ENCODE data around the gene MAP2K7. TPM values are rescaled to one million over a fixed set of nuclear protein-coding genes. Genes with fewer than 3 reads are reported as not detected.
A peak's percentile ranks its signal among the peaks of the same experiment; 100 is the strongest.

The MAP2K7 gene
- 38.6 TPM for total RNA-seq
- long read RNA-seq, partial matches to known transcripts = 32 of 43 reads
- long read RNA-seq, other reads (novel, unspliced or antisense) = 8 of 43 reads

GRCh38 chr19:7903244-7904073 is at the start of gene MAP2K7:
TSS of gene MAP2K7 (plus strand) at chr19:7903877. CDS start at chr19:7903945, 68 bp downstream.
- Histone ChIP-seq H3K4me1 (peaks cover 44% of the 10 kb centered on the region), H3K4me3 (peak within 1 kb of the TSS; percentile 88), H3K27me3 (ENCODE audit: low read depth) (no peaks in the 10 kb centered on the region), H3K27ac (peak within 1 kb of the TSS; percentile 81), H3K9me3 (no peaks in the 10 kb centered on the region), H3K36me3 (peaks cover 9% of the 10 kb centered on the region)
- intact Hi-C loops (cut with DNase I) = no loop called here
- TF ChIP-seq CTCF (IDR thresholded peaks at IDR 0.05) = peak; percentile 64
- DNase-seq (peak; percentile 100), ATAC-seq (peak; percentile 92 to 95)

- no peaks in the 10 kb centered on the region for H3K36me3 ChIP-seq
- ATAC-seq (no peak), DNase-seq (no peak)
- no peak overlapping the region for H3K4me3 ChIP-seq
- no peaks in the 10 kb centered on the region for H3K27me3 ChIP-seq (ENCODE audit: low read depth)
- TF ChIP-seq CTCF (IDR thresholded peaks at IDR 0.05) = no peak
- H3K27ac ChIP-seq = no peak overlapping the region
- H3K9me3 ChIP-seq = no peaks in the 10 kb centered on the region
- intact Hi-C loops (cut with DNase I) = no loop called here
- H3K4me1 ChIP-seq = peaks cover 7% of the 10 kb centered on the region
Measured at GRCh38 chr19:7855426-7856108, 48.1 kb upstream of the MAP2K7 start.

GRCh38 chr19:7856109-7856591 is 47.5 kb upstream of the MAP2K7 start:
- no peak for DNase-seq
- no peak for TF ChIP-seq CTCF (IDR thresholded peaks at IDR 0.05)
- H3K4me1 ChIP-seq = peaks cover 7% of the 10 kb centered on the region
- no peak for ATAC-seq
- peaks cover under 1% of the 10 kb centered on the region for H3K27me3 ChIP-seq (ENCODE audit: low read depth)
- intact Hi-C loops (cut with DNase I) = no loop called here
- H3K4me3 ChIP-seq = no peak overlapping the region
- no peaks in the 10 kb centered on the region for H3K9me3 ChIP-seq
- H3K27ac ChIP-seq = no peak overlapping the region
- no peaks in the 10 kb centered on the region for H3K36me3 ChIP-seq

- TF ChIP-seq CTCF (IDR thresholded peaks at IDR 0.05) = no peak
- Histone ChIP-seq H3K9me3 (no peaks in the 10 kb centered on the region), H3K4me1 (peaks cover 13% of the 10 kb centered on the region), H3K27ac (no peak overlapping the region), H3K27me3 (ENCODE audit: low read depth) (peaks cover 8% of the 10 kb centered on the region), H3K36me3 (no peaks in the 10 kb centered on the region), H3K4me3 (no peak overlapping the region)
- no peak for DNase-seq
- no peak for ATAC-seq
- intact Hi-C loops (cut with DNase I) = no loop called here
Measured at GRCh38 chr19:7856679-7857663, 46.7 kb upstream of the MAP2K7 start.

- ATAC-seq (no peak), DNase-seq (no peak)
- intact Hi-C loops (cut with DNase I) = no loop called here
- Histone ChIP-seq H3K36me3 (no peaks in the 10 kb centered on the region), H3K4me3 (no peak overlapping the region), H3K27me3 (ENCODE audit: low read depth) (peaks cover 13% of the 10 kb centered on the region), H3K9me3 (no peaks in the 10 kb centered on the region), H3K4me1 (peaks cover 18% of the 10 kb centered on the region), H3K27ac (no peak overlapping the region)
- TF ChIP-seq CTCF (IDR thresholded peaks at IDR 0.05) = no peak
Measured at GRCh38 chr19:7857727-7858108, 46.0 kb upstream of the MAP2K7 start.
